Stomach (tissue), 9 donors: Measurements from ENCODE around the gene SEPTIN2. TPM values are rescaled to one million over a fixed set of nuclear protein-coding genes. Genes with fewer than 3 reads are reported as not detected.

Source experiments
- DNase-seq, 2 donors: peaks; one replicate each; pipeline versions ENCODE4 v3.0.0 to v3.0.0-alpha.2; 2013 to 2019
- H3K27ac ChIP-seq, 5 donors: fragments of 200-600 bp in 4 of 5; sonication (generic) in 4 of 5; one replicate each; pipeline ENCODE4 v1.5.1; 2013 to 2019; ENCODE audit warnings: mild to moderate bottlenecking in 1 of 5, moderate library complexity in 1 of 5
- H3K27me3 ChIP-seq, 3 donors: fragments of 200-600 bp; sonication (generic); one replicate each; pipeline ENCODE4 v1.5.1; 2017 to 2019; ENCODE audit warnings: mixed run types in 1 of 3
- H3K36me3 ChIP-seq, 4 donors: fragments of 200-600 bp; sonication (generic); 1 replicate in 3 of 4; 2 replicates in 1 of 4; pipeline ENCODE4 v1.5.1; 2016 to 2019
- H3K4me1 ChIP-seq, 4 donors: fragments of 200-600 bp; sonication (generic); one replicate each; pipeline ENCODE4 v1.5.1; 2016 to 2019
- H3K4me3 ChIP-seq, 4 donors: fragments of 200-600 bp; sonication (generic) in 3 of 4; one replicate each; pipeline ENCODE4 v1.5.1; 2016 to 2019; ENCODE audit warnings: mild to moderate bottlenecking in 1 of 4
- H3K9me3 ChIP-seq, 4 donors: fragments of 200-600 bp; sonication (generic); one replicate each; pipeline ENCODE4 v1.5.1; 2016 to 2019
- EP300 ChIP-seq: sonication (generic); formaldehyde crosslinking; IDR thresholded peaks from one replicate; pipeline ENCODE4 v1.6.1; 2017; ENCODE audit warnings: antibody characterized with exemption
- POLR2A ChIP-seq, 4 donors: fragments of 450-650 bp; IDR thresholded peaks; one replicate each; pipeline ENCODE4 v1.6.1; 2016; ENCODE audit warnings: antibody characterized with exemption in 4 of 4, control low read depth in 2 of 4, mild to moderate bottlenecking in 1 of 4, moderate library complexity in 1 of 4
- POLR2AphosphoS5 ChIP-seq, 3 donors: sonication (generic); formaldehyde crosslinking; IDR thresholded peaks; one replicate each; pipeline ENCODE4 v1.6.1; 2016; ENCODE audit warnings: antibody characterized with exemption in 3 of 3
- WGBS, 5 donors: extraction: QIAGEN DNeasy Blood & Tissue Kit in 3 of 5; methylation state at CpG; one replicate each; pipeline versions ENCODE4 v1.1.5 to v1.1.7; 2013 to 2018; 5-methylcytosine and 5-hydroxymethylcytosine counted together
- intact Hi-C: fragments of 100-400 bp; cut with DNase I; formaldehyde crosslinking; loops from one replicate; pipeline ENCODE4 v1.15.1; 2023; ENCODE audit warnings: low total_unique reads
- polyA plus RNA-seq, 3 donors: library from polyadenylated mRNA; stranded (reverse); fragments of 200-250 nt; gene quantifications; one replicate each; pipeline ENCODE4 v1.2.3, GENCODE V29; 2013
- total RNA-seq, 5 donors: library from RNA; depleted of rRNA; stranded (reverse); fragments of >200 nt; gene quantifications; one replicate each; pipeline versions ENCODE4 v1.1.0 to v1.2.3, GENCODE V29; 2014 to 2016
- TF ChIP-seq, protein P1 (sequence below), 7 experiments: fragments of 450-650 bp in 4 of 7; fragments of 200-600 bp in 3 of 7; sonication (generic) in 3 of 7; IDR thresholded peaks; one replicate each; pipeline ENCODE4 v1.5.1; 2016 to 2019; ENCODE audit warnings: antibody characterized with exemption in 7 of 7, control low read depth in 2 of 7, mild to moderate bottlenecking in 1 of 7
- donor health status: healthy with polysubstance abuse.
- donor health status: Bipolar disorder and iron deficiency.
- donor health status: healthy.

Gene SEPTIN2
- total and polyA plus RNA-seq, 8 donors: 88.7 to 603 (median 208) TPM

DNA sequence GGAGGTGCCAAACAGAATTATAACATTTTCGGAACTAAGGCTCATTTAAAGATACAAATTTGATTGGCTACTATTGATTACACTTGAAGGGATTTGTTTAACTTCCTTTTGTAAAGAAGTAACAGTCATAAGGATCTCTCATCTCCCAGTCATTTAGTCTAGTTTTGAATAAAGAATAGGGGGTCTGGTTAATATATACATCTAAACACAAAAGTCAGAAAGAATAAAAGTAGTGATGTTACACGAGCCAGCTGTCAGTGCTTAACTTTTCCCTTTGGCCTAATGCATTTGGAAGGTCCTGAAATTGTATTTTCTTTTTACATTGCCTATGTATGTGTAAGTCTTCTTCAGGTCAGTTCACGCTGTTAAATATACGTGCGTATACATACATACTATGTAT lies 8.1 kb downstream of the SEPTIN2 start:
- H3K4me3 ChIP-seq: no peak overlapping the region
- WGBS, 5 donors: 61 to 68% (median 64%) methylated on average over 5 of the region's 5 CpGs
- H3K4me1 ChIP-seq: peaks cover 35 to 81% (median 56%) of the 10 kb centered on the region in 4 donors
- TF ChIP-seq, protein P1, sequence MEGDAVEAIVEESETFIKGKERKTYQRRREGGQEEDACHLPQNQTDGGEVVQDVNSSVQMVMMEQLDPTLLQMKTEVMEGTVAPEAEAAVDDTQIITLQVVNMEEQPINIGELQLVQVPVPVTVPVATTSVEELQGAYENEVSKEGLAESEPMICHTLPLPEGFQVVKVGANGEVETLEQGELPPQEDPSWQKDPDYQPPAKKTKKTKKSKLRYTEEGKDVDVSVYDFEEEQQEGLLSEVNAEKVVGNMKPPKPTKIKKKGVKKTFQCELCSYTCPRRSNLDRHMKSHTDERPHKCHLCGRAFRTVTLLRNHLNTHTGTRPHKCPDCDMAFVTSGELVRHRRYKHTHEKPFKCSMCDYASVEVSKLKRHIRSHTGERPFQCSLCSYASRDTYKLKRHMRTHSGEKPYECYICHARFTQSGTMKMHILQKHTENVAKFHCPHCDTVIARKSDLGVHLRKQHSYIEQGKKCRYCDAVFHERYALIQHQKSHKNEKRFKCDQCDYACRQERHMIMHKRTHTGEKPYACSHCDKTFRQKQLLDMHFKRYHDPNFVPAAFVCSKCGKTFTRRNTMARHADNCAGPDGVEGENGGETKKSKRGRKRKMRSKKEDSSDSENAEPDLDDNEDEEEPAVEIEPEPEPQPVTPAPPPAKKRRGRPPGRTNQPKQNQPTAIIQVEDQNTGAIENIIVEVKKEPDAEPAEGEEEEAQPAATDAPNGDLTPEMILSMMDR (IDR thresholded peaks at IDR 0.05): no peak
- TF ChIP-seq EP300 (no peak), POLR2A (IDR thresholded peaks at IDR 0.05) (no peak), POLR2AphosphoS5 (IDR thresholded peaks at IDR 0.05) (no peak)
- no peak overlapping the region for H3K27ac ChIP-seq
- DNase-seq: no peak
- intact Hi-C loops: no loop called here
- H3K36me3 ChIP-seq: peaks cover 3 to 41% (median 40%) of the 10 kb centered on the region in 4 donors
- H3K9me3 ChIP-seq: no peaks in the 10 kb centered on the region
- H3K27me3 ChIP-seq: no peaks in the 10 kb centered on the region

DNA sequence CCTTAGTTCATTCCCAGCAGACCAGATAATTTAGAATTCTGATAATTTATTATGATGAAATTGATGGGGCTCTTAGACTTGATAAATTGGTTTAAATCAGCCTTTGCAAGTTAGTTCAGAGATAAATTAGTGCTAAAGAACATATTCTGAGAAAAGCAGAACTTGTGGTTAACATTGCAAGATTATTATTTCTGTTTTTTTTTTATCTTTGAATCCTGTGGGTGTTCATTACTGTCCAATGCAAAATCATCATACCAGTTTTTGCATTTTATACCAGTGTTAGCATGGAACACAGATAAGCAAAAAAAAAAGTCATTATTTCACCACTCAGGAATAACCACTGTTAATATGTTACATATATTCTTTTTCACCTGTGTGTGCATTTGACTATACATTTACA lies 9.1 kb downstream of the SEPTIN2 start:
- Histone ChIP-seq H3K27me3 (no peaks in the 10 kb centered on the region), H3K36me3 (peaks cover 8 to 51% (median 49%) of the 10 kb centered on the region in 4 donors), H3K4me3 (no peak overlapping the region), H3K27ac (peak overlapping the region in 1 of 5 donors; percentile 31), H3K4me1 (peaks cover 28 to 81% (median 52%) of the 10 kb centered on the region in 4 donors), H3K9me3 (no peaks in the 10 kb centered on the region)
- intact Hi-C loops: no loop called here
- TF ChIP-seq, protein P1 (IDR thresholded peaks at IDR 0.05): no peak
- TF ChIP-seq POLR2A (IDR thresholded peaks at IDR 0.05) (no peak), POLR2AphosphoS5 (IDR thresholded peaks at IDR 0.05) (no peak), EP300 (no peak)
- DNase-seq: no peak

DNA sequence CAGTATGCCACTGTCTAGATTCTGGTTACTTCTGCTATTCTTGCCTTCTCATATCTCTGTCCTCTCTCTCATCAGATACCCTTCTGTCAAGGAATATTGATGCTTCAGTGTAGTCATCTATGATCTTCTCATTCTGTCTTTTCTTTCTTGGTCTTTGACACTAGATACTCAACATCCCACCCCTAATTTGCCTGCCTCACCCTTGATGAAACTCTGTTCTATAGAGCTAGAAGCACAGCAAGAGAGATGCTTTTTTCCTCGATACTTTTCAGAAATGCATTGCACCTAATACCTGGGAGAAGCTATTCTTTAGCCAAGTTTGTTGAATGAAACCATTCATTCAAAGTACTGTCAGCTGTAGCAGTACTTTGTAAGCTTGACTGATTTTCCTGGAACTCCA lies 9.5 kb downstream of the SEPTIN2 start:
- TF ChIP-seq EP300 (no peak), POLR2A (IDR thresholded peaks at IDR 0.05) (no peak), POLR2AphosphoS5 (IDR thresholded peaks at IDR 0.05) (no peak)
- TF ChIP-seq, protein P1 (IDR thresholded peaks at IDR 0.05): no peak
- WGBS, 5 donors: 87 to 97% (median 90%) methylated on average over 1 of the region's 1 CpG
- peaks cover 8 to 55% (median 52%) of the 10 kb centered on the region in 4 donors for H3K36me3 ChIP-seq
- no peaks in the 10 kb centered on the region for H3K9me3 ChIP-seq
- no peak for DNase-seq
- intact Hi-C loops: no loop called here
- no peak overlapping the region for H3K4me3 ChIP-seq
- no peak overlapping the region for H3K27ac ChIP-seq
- no peaks in the 10 kb centered on the region for H3K27me3 ChIP-seq
- peaks cover 23 to 81% (median 49%) of the 10 kb centered on the region in 4 donors for H3K4me1 ChIP-seq

DNA sequence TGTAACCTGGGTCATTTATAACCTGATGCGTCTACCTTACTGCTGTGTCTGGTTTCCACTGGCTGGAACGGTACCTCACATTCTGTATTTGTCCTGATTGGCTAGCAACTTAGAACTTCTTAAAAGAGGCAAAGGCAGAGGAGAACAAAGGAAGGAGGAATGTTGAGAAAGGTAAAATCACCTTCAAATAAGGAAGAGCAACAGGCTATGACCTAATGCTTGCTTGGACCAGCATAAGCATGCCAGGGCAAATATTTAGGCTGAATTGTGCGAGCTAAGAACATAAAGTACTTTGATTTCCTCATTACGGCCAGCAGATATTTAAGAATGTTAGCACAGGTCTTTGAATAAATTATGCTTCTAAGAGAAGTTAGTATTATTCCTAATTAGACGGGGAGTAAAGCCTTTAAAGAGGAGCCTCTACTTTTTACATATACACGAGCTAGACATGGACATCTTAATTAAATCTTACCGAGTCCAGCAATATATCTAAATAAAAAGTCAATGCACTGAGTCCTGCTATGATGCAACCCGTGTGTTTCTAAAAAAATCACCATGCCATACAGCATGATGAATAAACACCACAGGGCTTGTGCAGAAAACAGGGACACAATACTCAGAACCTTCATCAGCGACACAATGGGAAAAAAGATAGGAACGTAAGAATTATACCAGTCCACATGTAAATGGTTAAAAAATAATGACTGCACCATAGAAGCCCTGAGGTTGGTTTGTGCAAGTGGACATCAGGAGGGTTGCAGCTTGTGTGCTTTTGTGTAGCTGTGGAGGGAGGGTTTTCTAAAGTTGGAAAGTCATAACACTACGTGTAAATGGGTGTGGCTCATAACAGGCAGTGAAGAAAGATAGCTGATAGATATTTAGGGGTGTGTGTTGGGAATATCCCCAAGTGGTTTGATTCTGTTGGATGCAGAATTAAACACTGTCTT lies 14.2 kb downstream of the SEPTIN2 start:
- peaks cover 0 to 43% (median 24%) of the 10 kb centered on the region in 4 donors for H3K4me1 ChIP-seq
- no peaks in the 10 kb centered on the region for H3K9me3 ChIP-seq
- DNase-seq: no peak
- H3K36me3 ChIP-seq: peaks cover 8 to 81% (median 66%) of the 10 kb centered on the region in 4 donors
- TF ChIP-seq POLR2AphosphoS5 (IDR thresholded peaks at IDR 0.05): peak in 1 of 3 donors; percentile 56
- no peak for TF ChIP-seq EP300
- 55 to 69% (median 63%) methylated on average over 11 of the region's 11 CpGs for WGBS, 5 donors
- intact Hi-C loops: no loop called here
- no peak overlapping the region for H3K4me3 ChIP-seq
- peak overlapping the region; percentile 26 to 62 (median 50) for H3K27ac ChIP-seq
- no peaks in the 10 kb centered on the region for H3K27me3 ChIP-seq

DNA sequence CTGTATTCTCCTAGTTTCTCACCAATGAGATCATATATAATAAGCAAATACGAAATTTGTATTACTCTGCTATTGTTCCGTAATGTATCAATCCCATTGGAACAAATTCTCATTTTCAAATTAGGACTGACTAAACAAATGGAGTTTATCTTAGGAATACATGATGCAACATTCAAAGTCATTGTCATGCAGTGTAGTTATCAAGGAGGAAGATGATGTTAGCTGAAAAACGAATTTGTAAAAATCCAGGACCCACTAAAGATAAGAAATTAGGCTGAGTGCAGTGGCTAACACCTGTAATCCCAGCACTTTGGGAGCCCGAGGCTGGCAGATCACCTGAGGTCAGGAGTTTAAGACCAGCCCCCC lies 14.9 kb downstream of the SEPTIN2 start:
- Histone ChIP-seq H3K27me3 (no peaks in the 10 kb centered on the region), H3K4me1 (peaks cover 0 to 37% (median 22%) of the 10 kb centered on the region in 4 donors), H3K36me3 (peaks cover 10 to 84% (median 70%) of the 10 kb centered on the region in 4 donors), H3K27ac (peak overlapping the region in 2 of 5 donors; percentile 26 to 55), H3K4me3 (no peak overlapping the region), H3K9me3 (no peaks in the 10 kb centered on the region)
- TF ChIP-seq POLR2AphosphoS5 (IDR thresholded peaks at IDR 0.05) (no peak), EP300 (no peak), POLR2A (IDR thresholded peaks at IDR 0.05) (no peak)
- TF ChIP-seq, protein P1 (IDR thresholded peaks at IDR 0.05): no peak
- DNase-seq: no peak
- 75 to 92% (median 86%) methylated on average over 4 of the region's 4 CpGs for WGBS, 5 donors
- intact Hi-C loops: no loop called here
